Activated T-helper 1 cell treated with anti-CD3 and anti-CD28 coated beads, Interleukin-12 subunit alpha, Interleukin-12 subunit beta, Interleukin-2, Interleukin-4 antibody, amounts not matched to agents 30 ng/mL and 10 ng/mL and 1 ng/mL, durations not matched to agents 14 hours and 24 hours and 36 hours (primary cell): ENCODE measurements around the gene PET100. TPM values are rescaled to one million over a fixed set of nuclear protein-coding genes. Genes with fewer than 3 reads are reported as not detected.
A peak's percentile ranks its signal among the peaks of the same experiment; 100 is the strongest.
"Not testable (repeated sequence)": the region's sequence is repeated elsewhere in the genome, so short reads cannot be mapped to it uniquely, and the experiment has no call there.

Experiments used
- DNase-seq: peaks from one replicate; pipeline ENCODE4 v3.0.0; 2021; ENCODE audit warnings: low spot score
- H3K27ac Mint-ChIP-seq: one replicate; pipeline ENCODE4 v1.8.0; 2021; ENCODE audit warnings: mild to moderate bottlenecking, mixed read lengths
- H3K27me3 Mint-ChIP-seq: one replicate; pipeline ENCODE4 v1.8.0; 2022; ENCODE audit warnings: mild to moderate bottlenecking, moderate library complexity, mixed read lengths; ENCODE audit not compliant: insufficient read depth
- H3K36me3 Mint-ChIP-seq: one replicate; pipeline ENCODE4 v1.8.0; 2021; ENCODE audit warnings: low read depth, mixed read lengths
- H3K4me1 Mint-ChIP-seq: one replicate; pipeline ENCODE4 v1.8.0; 2021; ENCODE audit warnings: low read depth, mixed read lengths
- H3K4me3 Mint-ChIP-seq: one replicate; pipeline ENCODE4 v1.8.0; 2021; ENCODE audit warnings: mild to moderate bottlenecking, moderate library complexity, mixed read lengths
- H3K9me3 Mint-ChIP-seq: one replicate; pipeline ENCODE4 v1.8.0; 2021; ENCODE audit warnings: mixed read lengths
- intact Hi-C: fragments of 100-400 bp; cut with micrococcal nuclease; formaldehyde crosslinking; loops from one replicate; pipeline ENCODE4 v1.15.1; 2024
- total RNA-seq: library from RNA; stranded (reverse); gene quantifications from 2 replicates; pipeline ENCODE4 v1.2.3, GENCODE V29; 2022

Gene PET100
- total RNA-seq, 1 donor from 2014 or later, result 93.4 TPM

DNA sequence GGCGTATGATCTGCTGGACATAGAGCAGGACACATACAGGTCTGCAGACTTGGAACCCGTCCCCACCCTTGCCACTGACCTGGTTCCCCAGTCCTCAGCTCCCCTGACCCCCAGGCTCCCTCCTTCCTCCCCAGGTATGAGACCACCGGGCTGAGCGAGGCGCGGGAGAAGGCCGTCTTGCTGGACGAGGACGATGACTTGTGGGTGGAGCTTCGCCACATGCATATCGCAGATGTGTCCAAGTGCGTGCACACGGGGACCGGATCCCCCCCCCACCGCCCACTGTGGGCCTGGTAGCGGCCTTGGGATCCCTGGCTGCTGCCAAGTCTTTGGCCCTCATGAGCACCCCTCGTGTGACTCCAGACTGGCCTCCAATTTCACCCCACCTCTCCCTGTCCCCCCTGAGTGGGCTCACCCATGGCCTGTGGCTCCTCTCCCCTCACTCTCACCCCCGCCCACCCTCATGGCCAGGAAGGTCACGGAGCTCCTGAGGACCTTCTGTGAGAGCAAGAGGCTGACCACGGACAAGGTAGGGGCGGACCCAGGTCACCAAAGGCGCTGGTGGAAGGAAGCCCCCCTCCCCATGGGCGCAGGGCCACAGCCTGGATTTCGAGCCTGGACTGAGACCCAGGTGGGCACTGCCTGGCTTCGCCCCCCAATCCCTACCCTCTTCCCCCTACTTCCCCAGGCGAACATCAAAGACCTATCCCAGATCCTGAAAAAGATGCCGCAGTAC lies 12.9 kb downstream of the PET100 start:
- no peak for DNase-seq
- no peak overlapping the region for H3K27ac Mint-ChIP-seq
- no peak overlapping the region for H3K4me3 Mint-ChIP-seq
- intact Hi-C loops, result no loop called here
- peaks cover 18% of the 10 kb centered on the region for H3K4me1 Mint-ChIP-seq
- H3K9me3 Mint-ChIP-seq, result no peaks in the 10 kb centered on the region
- H3K36me3 Mint-ChIP-seq, result peaks cover 13% of the 10 kb centered on the region
- H3K27me3 Mint-ChIP-seq, result no peaks in the 10 kb centered on the region

- no peaks in the 10 kb centered on the region for H3K9me3 Mint-ChIP-seq
- peaks cover 13% of the 10 kb centered on the region for H3K36me3 Mint-ChIP-seq
- H3K27me3 Mint-ChIP-seq, result no peaks in the 10 kb centered on the region
- no peak overlapping the region for H3K4me3 Mint-ChIP-seq
- H3K27ac Mint-ChIP-seq, result no peak overlapping the region
- peaks cover 18% of the 10 kb centered on the region for H3K4me1 Mint-ChIP-seq
- DNase-seq, result no peak
- intact Hi-C loops, result no loop called here
Observed at GRCh38 chr19:7643031-7643415, 13.4 kb downstream of the PET100 start.

- intact Hi-C loops, H3K27ac Mint-ChIP-seq, DNase-seq, H3K4me3 Mint-ChIP-seq, H3K27me3 Mint-ChIP-seq, H3K9me3 Mint-ChIP-seq: not testable (repeated sequence)
- peaks cover 16% of the 10 kb centered on the region for H3K4me1 Mint-ChIP-seq
- peaks cover 13% of the 10 kb centered on the region for H3K36me3 Mint-ChIP-seq
Observed at GRCh38 chr19:7643629-7644549, 14.3 kb downstream of the PET100 start.

DNA sequence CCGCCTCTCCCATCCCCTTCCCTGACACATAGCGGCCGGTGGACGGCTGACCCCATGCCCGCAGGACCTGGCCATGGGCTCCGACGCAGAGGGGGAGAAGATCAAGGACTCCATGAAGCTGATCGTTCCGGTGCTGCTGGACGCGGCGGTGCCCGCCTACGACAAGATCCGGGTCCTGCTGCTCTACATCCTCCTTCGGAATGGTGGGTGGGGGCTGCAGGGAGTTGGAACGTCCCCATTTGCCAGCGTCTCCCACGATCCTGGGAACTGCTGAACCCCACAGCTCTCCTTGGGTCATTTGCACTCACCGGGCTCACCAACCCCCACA lies 14.9 kb downstream of the PET100 start:
- H3K9me3 Mint-ChIP-seq, result no peaks in the 10 kb centered on the region
- no peak for DNase-seq
- H3K4me1 Mint-ChIP-seq, result peaks cover 10% of the 10 kb centered on the region
- no peak overlapping the region for H3K4me3 Mint-ChIP-seq
- H3K27me3 Mint-ChIP-seq, result no peaks in the 10 kb centered on the region
- no peak overlapping the region for H3K27ac Mint-ChIP-seq
- intact Hi-C loops, result no loop called here
- peaks cover 13% of the 10 kb centered on the region for H3K36me3 Mint-ChIP-seq

GRCh38 chr19:7645163-7645562 lies 15.6 kb downstream of the PET100 start:
- peaks cover 4% of the 10 kb centered on the region for H3K4me1 Mint-ChIP-seq
- no peak overlapping the region for H3K4me3 Mint-ChIP-seq
- H3K27ac Mint-ChIP-seq, result no peak overlapping the region
- peaks cover 2% of the 10 kb centered on the region for H3K27me3 Mint-ChIP-seq
- intact Hi-C loops, result no loop called here
- H3K36me3 Mint-ChIP-seq, result peaks cover 6% of the 10 kb centered on the region
- H3K9me3 Mint-ChIP-seq, result no peaks in the 10 kb centered on the region
- no peak for DNase-seq

GRCh38 chr19:7645656-7646425 lies 16.2 kb downstream of the PET100 start:
- DNase-seq, result no peak
- Mint-ChIP-seq H3K4me3 (no peak overlapping the region), H3K9me3 (no peaks in the 10 kb centered on the region), H3K4me1 (no peaks in the 10 kb centered on the region), H3K27ac (peak overlapping the region; percentile 18), H3K27me3 (peaks cover 2% of the 10 kb centered on the region), H3K36me3 (peaks cover 5% of the 10 kb centered on the region)
- intact Hi-C loops, result no loop called here

DNA sequence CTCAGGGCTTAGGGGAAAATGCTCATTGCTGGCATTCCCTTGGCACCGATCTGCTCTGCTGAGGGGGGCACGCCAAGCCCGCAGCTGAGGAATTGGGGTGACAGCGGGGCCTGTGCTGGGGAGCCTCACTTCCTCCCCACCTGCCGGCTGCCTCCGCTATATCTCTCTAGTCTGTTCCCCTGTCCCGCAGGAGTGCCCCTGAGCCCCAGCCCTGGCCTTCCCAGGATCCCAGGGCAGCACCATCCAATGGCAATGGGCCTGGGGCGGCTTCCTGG lies 16.8 kb downstream of the PET100 start:
- intact Hi-C loops, result no loop called here
- Mint-ChIP-seq H3K27me3 (peaks cover 2% of the 10 kb centered on the region), H3K9me3 (no peaks in the 10 kb centered on the region), H3K36me3 (peaks cover 5% of the 10 kb centered on the region), H3K4me3 (no peak overlapping the region), H3K27ac (no peak overlapping the region), H3K4me1 (no peaks in the 10 kb centered on the region)
- DNase-seq, result no peak

DNA sequence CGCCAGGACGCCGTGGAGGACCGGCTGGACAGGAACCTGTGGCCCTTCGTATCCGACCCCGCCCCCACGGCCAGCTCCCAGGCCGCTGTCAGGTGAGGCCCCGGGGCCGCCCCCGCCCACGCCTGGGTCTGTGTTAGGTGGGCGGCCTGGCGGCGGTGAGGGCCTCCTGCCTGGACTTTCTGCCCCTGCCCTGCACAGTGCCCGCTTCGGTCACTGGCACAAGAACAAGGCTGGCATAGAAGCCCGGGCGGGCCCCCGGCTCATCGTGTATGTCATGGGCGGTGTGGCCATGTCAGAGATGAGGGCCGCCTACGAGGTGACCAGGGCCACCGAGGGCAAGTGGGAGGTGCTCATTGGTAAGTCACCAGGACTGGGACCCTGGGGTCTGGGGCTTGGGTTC lies 17.6 kb downstream of the PET100 start:
- DNase-seq, result no peak
- Mint-ChIP-seq H3K9me3 (no peaks in the 10 kb centered on the region), H3K4me1 (peaks cover 2% of the 10 kb centered on the region), H3K36me3 (peaks cover 5% of the 10 kb centered on the region), H3K27me3 (peaks cover 5% of the 10 kb centered on the region), H3K4me3 (no peak overlapping the region), H3K27ac (no peak overlapping the region)
- intact Hi-C loops, result no loop called here

DNA sequence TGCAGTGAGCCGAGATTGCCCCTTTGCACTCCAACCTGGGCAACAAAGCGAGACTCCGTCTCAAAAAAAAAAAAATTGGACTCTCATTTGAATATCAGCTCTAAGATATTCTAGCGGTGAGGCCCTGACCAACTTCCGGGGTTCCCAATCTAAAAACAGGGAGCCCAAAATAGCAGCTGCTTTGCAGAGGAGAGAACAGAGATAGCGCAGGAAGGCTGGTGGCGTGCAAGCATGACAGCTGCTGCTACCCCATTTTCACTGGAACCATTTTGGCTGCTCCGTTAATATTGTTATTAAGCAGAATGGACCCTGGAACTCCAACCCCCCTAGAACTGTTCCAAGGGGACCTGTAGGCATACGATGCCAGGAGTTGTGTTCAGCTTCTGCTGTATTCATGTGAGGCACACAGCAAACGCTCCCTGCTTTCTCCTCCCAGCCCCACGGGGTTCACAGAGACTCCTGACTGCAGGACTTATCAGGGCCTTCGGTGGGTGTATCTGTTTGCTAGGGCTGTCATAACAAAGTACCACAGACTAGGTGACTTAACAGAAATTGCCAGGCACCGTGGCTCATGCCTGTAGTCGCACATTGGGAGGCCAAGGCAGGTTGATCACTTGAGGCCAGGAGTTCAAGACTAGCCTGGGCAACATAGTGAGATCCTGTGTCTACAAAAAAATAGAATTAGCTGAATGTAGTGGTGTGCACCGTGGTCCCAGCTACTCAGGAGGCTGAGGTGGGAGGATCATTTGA lies 18.8 kb downstream of the PET100 start:
- Mint-ChIP-seq H3K36me3 (peaks cover 5% of the 10 kb centered on the region), H3K27ac (no peak overlapping the region), H3K9me3 (no peaks in the 10 kb centered on the region), H3K4me1 (peaks cover 6% of the 10 kb centered on the region), H3K4me3 (no peak overlapping the region), H3K27me3 (peaks cover 7% of the 10 kb centered on the region)
- DNase-seq, result no peak
- intact Hi-C loops, result no loop called here

- no peak for DNase-seq
- peaks cover 5% of the 10 kb centered on the region for H3K36me3 Mint-ChIP-seq
- H3K4me1 Mint-ChIP-seq, result peaks cover 6% of the 10 kb centered on the region
- peaks cover 7% of the 10 kb centered on the region for H3K27me3 Mint-ChIP-seq
- intact Hi-C loops, result no loop called here
- H3K4me3 Mint-ChIP-seq, result no peak overlapping the region
- no peaks in the 10 kb centered on the region for H3K9me3 Mint-ChIP-seq
- no peak overlapping the region for H3K27ac Mint-ChIP-seq
Observed at GRCh38 chr19:7650148-7650547, 20.6 kb downstream of the PET100 start.

- DNase-seq, result peak; percentile 81
- H3K27me3 Mint-ChIP-seq, result peaks cover 7% of the 10 kb centered on the region
- intact Hi-C loops, result loop anchor here (1.0 to 2.0 kb wide), 5 partner anchors 15 to 550 kb away; partner anchors contain the start of genes PET100, STXBP2, TRAPPC5 and XAB2
- no peaks in the 10 kb centered on the region for H3K36me3 Mint-ChIP-seq
- peaks cover 13% of the 10 kb centered on the region for H3K4me1 Mint-ChIP-seq
- H3K4me3 Mint-ChIP-seq, result peak overlapping the region; percentile 70
- peak overlapping the region; percentile 52 for H3K27ac Mint-ChIP-seq
- no peaks in the 10 kb centered on the region for H3K9me3 Mint-ChIP-seq
Observed at GRCh38 chr19:7652061-7652641, 22.6 kb downstream of the PET100 start.

DNA sequence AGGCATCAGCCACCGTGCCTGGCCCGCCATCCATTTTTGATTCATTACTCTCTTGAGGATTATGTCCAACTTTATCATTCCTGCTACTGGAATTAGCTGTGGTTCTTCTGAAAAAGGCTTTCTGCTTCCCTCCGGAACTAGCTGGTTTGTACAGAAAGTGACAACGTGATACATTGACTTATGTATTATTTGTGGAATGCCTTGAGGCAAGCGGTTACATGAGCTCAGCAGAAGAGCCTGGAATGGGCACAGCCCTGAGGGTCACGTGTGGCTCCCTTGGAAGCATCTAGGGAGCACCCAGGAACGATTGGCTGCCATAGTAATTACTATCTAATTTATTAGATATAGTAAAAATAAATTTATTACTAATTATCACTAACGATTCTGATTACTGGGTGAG lies 24.8 kb downstream of the PET100 start:
- no peak for DNase-seq
- intact Hi-C loops, result no loop called here
- Mint-ChIP-seq H3K9me3 (no peaks in the 10 kb centered on the region), H3K4me3 (no peak overlapping the region), H3K27me3 (peaks cover 8% of the 10 kb centered on the region), H3K36me3 (no peaks in the 10 kb centered on the region), H3K27ac (no peak overlapping the region), H3K4me1 (peaks cover 26% of the 10 kb centered on the region)
